ENCODE measurements around the gene SLC35F2.
A peak's percentile ranks its signal among the peaks of the same experiment; 100 is the strongest.
"Not testable (repeated sequence)": the region's sequence is repeated elsewhere in the genome, so short reads cannot be mapped to it uniquely, and the experiment has no call there.

Gene SLC35F2

GRCh38 chr11:107842412-107843100, 16.0 kb downstream of the SLC35F2 start:
- no peak for DNase-seq (ENCODE audit: low read depth, low spot score)

DNA sequence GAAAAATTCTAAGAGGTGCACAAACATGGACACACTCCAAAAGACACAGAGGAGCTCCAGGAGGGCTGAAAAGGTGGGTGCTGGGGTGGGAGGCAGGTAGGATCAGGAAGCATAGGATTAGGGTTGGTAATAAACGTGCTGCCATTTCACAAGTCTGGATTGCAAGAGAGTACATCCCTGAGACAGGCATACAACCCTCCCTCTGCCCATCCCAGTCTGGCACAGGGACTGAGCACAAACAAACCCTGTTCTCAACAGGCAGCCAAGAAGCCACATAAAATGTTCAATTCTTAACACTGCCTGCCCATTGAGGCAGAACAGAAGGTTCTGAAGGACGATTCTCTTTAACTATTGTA, 18.5 kb downstream of the SLC35F2 start:
- no peak for DNase-seq (ENCODE audit: low read depth, low spot score)

- no peak for DNase-seq (ENCODE audit: low read depth, low spot score)
Measured at GRCh38 chr11:107836851-107837250, 21.7 kb downstream of the SLC35F2 start.

DNA sequence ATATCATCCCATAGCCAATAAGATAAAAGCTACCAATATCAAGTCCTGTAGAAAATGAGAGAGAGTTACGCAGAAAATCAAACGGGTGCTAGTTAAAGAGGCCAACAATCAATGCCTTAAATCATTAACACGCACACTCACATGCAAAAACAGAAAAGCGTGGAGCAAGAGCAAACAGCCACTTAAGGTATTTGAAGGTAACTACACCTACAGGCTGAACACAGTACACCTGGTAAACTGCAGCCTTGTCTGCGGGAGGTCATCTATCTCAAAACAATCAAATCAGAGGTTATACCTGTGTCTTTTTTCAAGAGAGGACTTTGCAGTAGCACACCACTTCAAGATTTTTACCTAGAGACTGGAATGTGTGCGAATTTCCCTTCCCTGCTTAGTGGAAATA, 23.6 kb downstream of the SLC35F2 start:
- no peak for DNase-seq (ENCODE audit: low read depth, low spot score)

DNA sequence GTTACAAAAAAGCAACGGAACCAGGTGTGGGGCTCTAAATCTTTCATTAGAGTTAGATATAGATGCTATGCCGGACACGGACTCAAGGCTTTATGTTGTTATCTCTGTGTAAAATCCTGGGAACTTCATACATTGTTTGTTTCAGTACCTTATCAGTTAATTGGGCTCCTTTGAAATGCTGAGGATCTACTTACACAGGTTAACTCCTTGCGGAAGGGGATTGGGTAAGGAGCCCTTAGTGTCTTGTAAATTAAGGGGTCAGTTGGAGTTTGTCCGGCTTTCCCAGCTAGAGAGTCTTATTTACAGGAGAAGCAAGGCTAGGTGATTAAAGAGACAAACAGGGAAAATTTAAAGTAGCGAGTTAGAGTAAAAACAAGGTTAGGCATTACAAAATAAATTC, 24.7 kb downstream of the SLC35F2 start:
- not testable (repeated sequence) for DNase-seq (ENCODE audit: low read depth, low spot score)

DNA sequence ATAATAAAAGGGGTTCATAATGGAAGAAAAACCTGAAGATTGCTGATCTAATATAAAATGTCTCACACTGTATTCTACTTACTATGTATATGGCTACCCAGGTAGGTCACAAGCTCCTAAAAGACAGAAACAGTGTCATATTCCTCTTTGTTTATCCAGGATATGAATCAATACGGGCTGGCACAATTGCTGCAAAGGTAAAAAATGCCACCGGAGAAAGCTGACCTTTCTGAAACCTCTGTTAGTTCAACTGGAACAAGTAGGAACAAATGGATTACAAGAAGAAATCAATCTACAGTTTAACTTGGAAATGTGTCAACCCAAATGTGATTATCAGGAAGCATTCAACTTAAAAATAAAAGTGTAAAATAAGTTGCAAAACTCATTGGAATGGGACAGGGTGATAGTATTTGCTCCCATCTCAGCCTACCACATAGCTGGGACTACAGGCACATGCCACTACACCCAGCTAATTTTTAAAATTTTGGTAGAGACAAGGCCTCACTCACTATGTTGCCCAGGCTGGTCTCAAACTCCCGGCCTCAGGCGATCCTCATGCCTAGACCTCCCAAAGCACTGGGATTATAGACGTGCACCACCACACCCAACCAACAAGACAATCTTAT, 27.6 kb downstream of the SLC35F2 start:
- DNase-seq (ENCODE audit: low read depth, low spot score) = no peak

DNA sequence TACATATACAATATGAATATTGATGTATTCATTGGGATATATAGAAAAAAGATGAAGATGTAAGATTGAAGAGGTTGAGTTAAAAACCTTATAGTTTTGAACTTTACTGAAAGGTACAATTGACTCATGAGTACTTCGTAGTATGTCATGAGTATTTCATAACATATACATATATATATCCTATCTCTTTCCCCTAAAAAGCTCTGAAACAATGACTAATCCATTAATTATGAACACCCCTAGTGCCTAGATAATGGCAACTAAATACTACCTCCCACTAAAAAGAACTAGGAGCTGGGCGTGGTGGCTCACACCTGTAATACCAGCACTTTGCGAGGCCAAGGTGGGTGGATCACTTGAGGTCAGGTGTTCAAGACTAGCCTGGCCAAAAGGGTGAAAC, 31.5 kb downstream of the SLC35F2 start:
- DNase-seq (ENCODE audit: low read depth, low spot score) = no peak

DNA sequence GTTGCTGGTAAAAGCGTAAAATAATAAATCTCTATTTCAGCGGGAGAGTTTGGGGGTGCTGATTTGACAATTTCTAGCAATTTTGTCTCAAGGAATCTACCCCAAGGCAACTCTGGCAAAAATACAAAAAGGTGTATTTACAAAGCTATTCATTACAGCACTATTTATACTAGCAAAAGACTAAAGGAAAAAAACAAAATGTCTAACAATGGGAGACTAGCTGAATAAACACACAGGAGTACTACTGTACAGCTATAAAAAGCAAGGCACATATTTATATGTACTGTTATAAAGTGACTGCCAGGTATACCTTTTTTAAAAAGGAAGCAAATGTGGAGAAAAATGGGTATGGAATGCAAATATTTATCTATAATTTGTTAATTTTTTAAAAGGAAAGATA, 32.7 kb downstream of the SLC35F2 start:
- no peak for DNase-seq (ENCODE audit: low read depth, low spot score)

GRCh38 chr11:107824668-107825369, 33.8 kb downstream of the SLC35F2 start:
- no peak for DNase-seq (ENCODE audit: low read depth, low spot score)

DNA sequence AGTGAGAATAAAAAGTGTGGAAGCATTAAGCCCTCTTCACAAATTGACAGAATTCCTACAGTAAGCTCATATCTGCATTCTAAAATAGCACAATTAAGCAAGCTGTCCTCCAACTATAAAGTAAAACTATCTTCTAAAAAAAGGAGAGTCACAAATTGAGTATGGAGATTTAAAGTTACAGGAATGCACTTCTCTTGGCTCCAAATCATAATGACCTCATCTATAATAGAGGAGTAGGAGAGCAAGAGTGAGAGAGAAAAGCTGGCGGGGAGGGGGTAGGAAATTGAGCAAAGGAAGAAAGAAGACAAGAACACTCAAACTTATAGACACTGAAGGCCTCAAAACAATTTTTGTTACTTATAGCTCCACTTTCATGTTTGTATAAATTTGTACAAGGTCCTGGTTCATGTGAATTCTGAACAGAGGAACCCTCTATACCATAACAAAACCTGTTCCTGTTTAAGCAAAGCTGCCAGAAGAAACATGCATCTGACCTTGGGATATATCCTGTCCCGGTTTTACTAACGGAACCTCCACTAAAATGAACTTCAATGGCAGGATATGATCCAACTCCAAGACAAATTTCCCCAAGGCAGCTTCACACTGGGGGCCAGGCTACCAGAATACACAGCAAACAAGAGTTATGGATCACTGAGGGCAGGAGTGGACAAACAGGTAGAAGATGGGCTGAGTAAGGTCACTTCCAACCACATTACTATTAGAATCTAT, 37.2 kb downstream of the SLC35F2 start:
- no peak for DNase-seq (ENCODE audit: low read depth, low spot score)

- DNase-seq (ENCODE audit: low read depth, low spot score) = no peak
Measured at GRCh38 chr11:107819361-107820014, 39.1 kb downstream of the SLC35F2 start.

- DNase-seq (ENCODE audit: low read depth, low spot score) = no peak
Measured at GRCh38 chr11:107818491-107818890, 40.1 kb downstream of the SLC35F2 start.

GRCh38 chr11:107816028-107816427, 42.6 kb downstream of the SLC35F2 start:
- no peak for DNase-seq (ENCODE audit: low read depth, low spot score)

- DNase-seq (ENCODE audit: low read depth, low spot score) = no peak
Measured at GRCh38 chr11:107810875-107811274, 47.7 kb downstream of the SLC35F2 start.

DNA sequence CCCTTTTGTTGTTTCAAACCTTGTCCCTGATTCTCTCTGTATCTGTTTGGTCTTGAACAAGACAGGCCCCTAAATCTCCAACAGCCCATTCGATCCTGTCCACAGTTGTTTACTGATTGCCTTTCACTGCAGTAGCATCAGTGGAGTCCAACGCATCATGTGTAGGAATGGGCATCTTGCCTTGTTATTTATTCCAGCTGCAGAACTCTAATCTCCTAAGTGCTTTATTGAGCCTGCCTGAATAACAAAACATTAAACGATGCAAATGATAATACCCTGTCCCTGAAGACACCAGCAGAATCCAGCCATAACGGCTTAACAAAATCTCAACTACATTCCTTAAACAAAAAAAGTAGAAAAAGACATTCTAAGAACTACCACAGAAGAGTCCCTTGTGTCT, 50.1 kb downstream of the SLC35F2 start:
- DNase-seq (ENCODE audit: low read depth, low spot score) = no peak

DNA sequence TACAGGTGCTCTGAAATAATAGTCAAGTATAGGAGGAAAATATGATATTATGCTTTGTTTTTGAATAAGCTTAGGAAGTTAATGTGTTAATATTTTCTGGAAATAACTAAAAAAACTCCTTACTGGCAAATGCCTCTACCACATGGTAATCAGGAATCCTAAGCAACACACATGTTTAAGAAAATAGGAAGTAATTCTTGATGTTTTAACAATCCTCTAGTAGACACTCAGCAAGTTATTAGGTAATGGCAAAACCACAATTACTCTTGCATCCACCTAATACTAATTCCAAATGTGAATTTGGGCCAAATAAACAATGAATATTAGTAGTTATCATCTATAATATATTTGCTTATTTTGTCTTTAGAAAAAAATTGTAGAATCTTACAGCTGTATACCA, 53.6 kb downstream of the SLC35F2 start:
- DNase-seq (ENCODE audit: low read depth, low spot score) = no peak

- no peak for DNase-seq (ENCODE audit: low read depth, low spot score)
Measured at GRCh38 chr11:107804211-107804610, 54.4 kb downstream of the SLC35F2 start.

GRCh38 chr11:107801641-107802040, 56.9 kb downstream of the SLC35F2 start:
- DNase-seq (ENCODE audit: low read depth, low spot score) = no peak

GRCh38 chr11:107799218-107799859, 59.2 kb downstream of the SLC35F2 start:
- DNase-seq (ENCODE audit: low read depth, low spot score) = peak; percentile 32

DNA sequence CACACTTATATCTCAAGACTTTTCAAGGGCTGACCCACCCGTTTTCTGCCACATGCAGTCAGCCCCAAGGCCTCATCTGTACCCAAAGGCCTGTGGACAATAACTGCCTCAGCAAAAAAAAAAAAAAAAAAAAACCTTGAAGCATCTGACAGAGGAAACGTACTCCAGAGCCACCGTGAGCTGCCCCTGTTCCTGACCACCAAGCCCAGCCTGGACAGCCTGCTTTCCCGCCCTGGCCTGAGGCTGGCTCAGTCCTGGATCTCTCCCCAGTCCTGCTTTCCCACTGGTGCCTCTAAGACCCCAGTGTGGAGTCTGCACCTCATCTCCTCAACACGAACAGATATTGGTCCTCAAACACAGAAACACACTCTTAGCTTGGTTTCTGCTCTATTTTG, 66.5 kb downstream of the SLC35F2 start:
- DNase-seq (ENCODE audit: low read depth, low spot score) = no peak

DNA sequence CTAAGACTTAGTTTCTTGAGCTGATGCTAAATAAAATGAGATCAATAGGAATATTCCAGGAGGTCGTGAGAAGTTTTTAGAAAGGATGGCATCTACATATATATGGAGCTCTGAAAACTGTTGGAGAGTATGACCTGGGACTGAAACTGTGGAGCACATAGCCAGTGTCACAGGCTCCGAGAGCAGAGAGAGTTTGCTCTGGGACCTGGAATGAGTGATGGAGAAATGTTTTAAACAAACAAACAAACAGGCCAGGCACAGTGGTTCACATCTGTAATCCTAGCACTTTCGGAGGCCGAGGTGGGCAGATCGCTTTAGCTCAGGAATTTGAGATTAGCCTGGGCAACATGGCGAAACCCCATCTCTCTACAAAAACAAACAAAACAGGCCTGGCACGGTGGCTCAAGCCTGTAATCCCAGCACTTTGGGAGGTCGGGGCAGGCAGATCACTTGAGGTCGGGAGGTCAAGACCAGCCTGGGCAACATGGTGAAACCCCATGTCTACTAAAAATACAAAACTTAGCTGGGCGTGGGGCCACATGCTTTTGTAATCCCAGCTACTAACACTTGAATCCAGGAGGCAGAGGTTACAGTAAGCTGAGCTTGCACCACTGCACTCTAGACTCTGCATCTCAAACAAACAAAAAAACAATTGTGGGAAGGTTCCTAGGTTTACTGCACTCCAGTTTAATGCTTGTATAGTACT, 67.1 kb downstream of the SLC35F2 start:
- no peak for DNase-seq (ENCODE audit: low read depth, low spot score)

All from smooth muscle cell of the brain vasculature (primary cell).